PC-3 (cell line): ENCODE results near the gene CCSER1. TPM values are rescaled to one million over a fixed set of nuclear protein-coding genes. Genes with fewer than 3 reads are reported as not detected.

Source experiments
- ATAC-seq: fragments of 200-7000 bp; cut with Tn5 transposase; 2 replicates; pipeline ENCODE4 v1.9.1; 2020; ENCODE audit warnings: mild to moderate bottlenecking, moderate library complexity
- BruUV-seq: library from RNA; stranded (reverse); fragments of 400-500 nt; replicated peaks from 2 replicates; lab custom pipeline; 2021; lab: Mats Ljungman, UMichigan
- CTCF ChIA-PET: fragments of 300-600 bp; sonication (Branson Sonifier 250); formaldehyde crosslinking; loops from one replicate; lab custom pipeline; 2022; ENCODE audit warnings: antibody characterized with exemption; lab: Charles Lee
- POLR2A ChIA-PET: fragments of 300-600 bp; sonication (Branson Sonifier 250); formaldehyde crosslinking; loops from one replicate; lab custom pipeline; 2022; ENCODE audit warnings: antibody characterized with exemption; ENCODE audit not compliant: unreplicated experiment; lab: Charles Lee
- DNase-seq: peaks from one replicate; pipeline ENCODE4 v3.0.0-alpha.2; 2015
- H2AFZ ChIP-seq: fragments of 300-600 bp; sonication (generic); 2 replicates; pipeline ENCODE4 v1.6.0; 2016; ENCODE audit warnings: antibody characterized with exemption, low read length
- H3F3A ChIP-seq: fragments of 300-600 bp; sonication (generic); one replicate; pipeline ENCODE4 v1.6.0; 2017; ENCODE audit warnings: antibody characterized with exemption, low read length, control low read depth, mild to moderate bottlenecking; ENCODE audit not compliant: unreplicated experiment
- H3K27ac ChIP-seq: fragments of 300-600 bp; sonication (generic); 2 replicates; pipeline ENCODE4 v1.5.1; 2016; ENCODE audit warnings: mild to moderate bottlenecking, low read length
- H3K27me3 ChIP-seq: fragments of 300-600 bp; sonication (generic); 2 replicates; pipeline ENCODE4 v1.6.1; 2016; ENCODE audit warnings: low read length, mixed read lengths
- H3K36me3 ChIP-seq: fragments of 300-600 bp; sonication (generic); 2 replicates; pipeline ENCODE4 v1.6.1; 2016; ENCODE audit warnings: low read depth, mixed run types, low read length, mixed read lengths
- H3K4me1 ChIP-seq: fragments of 300-600 bp; sonication (generic); 2 replicates; pipeline ENCODE4 v1.5.1; 2016; ENCODE audit warnings: low read length; ENCODE audit not compliant: insufficient read depth
- H3K4me2 ChIP-seq: fragments of 300-600 bp; sonication (generic); 2 replicates; pipeline ENCODE4 v1.6.0; 2016; ENCODE audit warnings: low read length
- H3K4me3 ChIP-seq: fragments of 300-600 bp; sonication (generic); 2 replicates; pipeline ENCODE4 v1.5.1; 2016; ENCODE audit warnings: mild to moderate bottlenecking, low read length, mixed read lengths
- H3K79me2 ChIP-seq: fragments of 300-600 bp; sonication (generic); 2 replicates; pipeline ENCODE4 v1.6.1; 2017; ENCODE audit warnings: low read length, mixed read lengths
- H3K9ac ChIP-seq: fragments of 300-600 bp; sonication (generic); 2 replicates; pipeline ENCODE4 v1.6.0; 2016; ENCODE audit warnings: mild to moderate bottlenecking, low read length
- H3K9me2 ChIP-seq: fragments of 300-600 bp; sonication (generic); replicated peaks from 2 replicates; pipeline ENCODE4 v1.6.1; 2016; ENCODE audit warnings: mixed run types, low read length, mixed read lengths
- H3K9me3 ChIP-seq: fragments of 300-600 bp; sonication (generic); 2 replicates; pipeline ENCODE4 v1.6.1; 2016; ENCODE audit warnings: low read length, mixed read lengths
- H4K20me1 ChIP-seq: fragments of 300-600 bp; sonication (generic); 2 replicates; pipeline ENCODE4 v1.6.1; 2016; ENCODE audit warnings: low read length, mixed read lengths
- EZH2 ChIP-seq: fragments of 300-600 bp; sonication (generic); IDR thresholded peaks from one replicate; pipeline ENCODE4 v1.6.1; 2017; ENCODE audit warnings: antibody characterized with exemption, mild to moderate bottlenecking, low read length; ENCODE audit not compliant: unreplicated experiment
- EZH2phosphoT487 ChIP-seq: fragments of 300-600 bp; sonication (generic); IDR thresholded peaks from 2 replicates; pipeline ENCODE4 v1.6.1; 2018; ENCODE audit warnings: mild to moderate bottlenecking, antibody characterized with exemption, low read length, borderline replicate concordance
- intact Hi-C: fragments of 100-400 bp; cut with micrococcal nuclease; formaldehyde crosslinking; loops from 2 replicates; pipeline ENCODE4 v1.9.0; 2023
- total RNA-seq: library from RNA; depleted of rRNA; stranded (reverse); fragments of >200 nt; gene quantifications from 2 replicates; pipeline ENCODE4 v1.2.3, GENCODE V29; 2014
- TF ChIP-seq, protein P1 (sequence below): fragments of 300-600 bp; sonication (generic); conservative IDR thresholded peaks from 2 replicates; pipeline ENCODE4 v1.5.1; 2017; ENCODE audit warnings: antibody characterized with exemption, low read depth, mild to moderate bottlenecking, low read length

CCSER1 gene
- total RNA-seq, 1 experiment from 2014 or later = 6.0 TPM

DNA sequence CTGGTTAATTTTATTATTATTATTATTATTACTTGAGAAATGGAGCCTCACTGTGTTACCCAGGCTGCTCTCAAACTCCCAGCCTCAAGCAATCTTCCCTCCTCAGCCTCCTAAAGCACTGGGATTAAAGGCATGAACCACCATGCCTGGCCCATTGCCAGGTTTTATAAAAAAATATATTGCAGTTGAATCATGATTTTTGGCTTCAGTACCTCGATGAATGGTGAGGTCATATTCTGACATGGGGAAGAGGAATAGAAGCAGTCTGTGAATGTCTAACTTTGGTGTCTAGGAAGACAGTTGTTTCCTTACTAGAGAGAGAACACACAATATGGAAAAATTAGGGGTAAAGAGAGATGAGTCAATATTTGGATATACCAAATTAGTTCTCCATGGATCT, 32.0 kb downstream of the CCSER1 start:
- H4K20me1 ChIP-seq = no peaks in the 10 kb centered on the region
- DNase-seq (peak; percentile 81), ATAC-seq (peak; percentile 31)
- H3K4me2 ChIP-seq = 0 out of 2 replicates have a peak overlapping the region, but pooled peaks have one; percentile 34
- no peaks in the 10 kb centered on the region for H3K9me3 ChIP-seq
- no peaks in the 10 kb centered on the region for H3K9me2 ChIP-seq
- ChIA-PET POLR2A (no interaction called here), CTCF (no interaction called here)
- H3K36me3 ChIP-seq = no peaks in the 10 kb centered on the region
- H3K27me3 ChIP-seq = no peaks in the 10 kb centered on the region
- H3K4me1 ChIP-seq = peaks cover 9% of the 10 kb centered on the region
- TF ChIP-seq, protein P1, sequence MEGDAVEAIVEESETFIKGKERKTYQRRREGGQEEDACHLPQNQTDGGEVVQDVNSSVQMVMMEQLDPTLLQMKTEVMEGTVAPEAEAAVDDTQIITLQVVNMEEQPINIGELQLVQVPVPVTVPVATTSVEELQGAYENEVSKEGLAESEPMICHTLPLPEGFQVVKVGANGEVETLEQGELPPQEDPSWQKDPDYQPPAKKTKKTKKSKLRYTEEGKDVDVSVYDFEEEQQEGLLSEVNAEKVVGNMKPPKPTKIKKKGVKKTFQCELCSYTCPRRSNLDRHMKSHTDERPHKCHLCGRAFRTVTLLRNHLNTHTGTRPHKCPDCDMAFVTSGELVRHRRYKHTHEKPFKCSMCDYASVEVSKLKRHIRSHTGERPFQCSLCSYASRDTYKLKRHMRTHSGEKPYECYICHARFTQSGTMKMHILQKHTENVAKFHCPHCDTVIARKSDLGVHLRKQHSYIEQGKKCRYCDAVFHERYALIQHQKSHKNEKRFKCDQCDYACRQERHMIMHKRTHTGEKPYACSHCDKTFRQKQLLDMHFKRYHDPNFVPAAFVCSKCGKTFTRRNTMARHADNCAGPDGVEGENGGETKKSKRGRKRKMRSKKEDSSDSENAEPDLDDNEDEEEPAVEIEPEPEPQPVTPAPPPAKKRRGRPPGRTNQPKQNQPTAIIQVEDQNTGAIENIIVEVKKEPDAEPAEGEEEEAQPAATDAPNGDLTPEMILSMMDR = no peak
- TF ChIP-seq EZH2 (no peak), EZH2phosphoT487 (no peak)
- intact Hi-C loops = no loop called here
- no peak overlapping the region for H2AFZ ChIP-seq
- no peak overlapping the region for H3K27ac ChIP-seq
- no peak overlapping the region for H3K9ac ChIP-seq
- H3F3A ChIP-seq = no peaks in the 10 kb centered on the region
- no TSS peak for BruUV-seq
- no peaks in the 10 kb centered on the region for H3K79me2 ChIP-seq
- no peak overlapping the region for H3K4me3 ChIP-seq

DNA sequence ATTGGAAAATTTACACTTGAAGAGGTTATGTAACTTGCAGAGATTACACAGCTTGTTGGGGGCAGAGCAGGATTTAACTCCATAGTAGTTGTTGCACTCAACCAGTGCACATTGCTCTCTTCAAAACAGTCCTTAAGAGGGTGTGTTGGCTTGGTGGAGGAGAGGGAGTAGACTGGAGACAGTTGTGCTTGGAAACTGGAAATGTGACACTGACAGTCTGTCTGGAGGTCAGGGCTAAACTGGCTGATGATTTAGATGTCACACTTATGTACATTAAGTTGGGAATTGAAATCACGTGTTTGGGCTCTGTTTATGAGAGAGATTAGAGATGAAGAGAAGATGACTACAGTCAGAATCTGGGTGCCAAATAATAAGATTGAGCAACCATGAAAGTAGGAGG, 32.9 kb downstream of the CCSER1 start:
- CTCF ChIA-PET = no interaction called here
- Histone ChIP-seq H3F3A (no peaks in the 10 kb centered on the region), H3K4me1 (peaks cover 9% of the 10 kb centered on the region), H4K20me1 (no peaks in the 10 kb centered on the region), H3K4me3 (no peak overlapping the region), H3K9me2 (no peaks in the 10 kb centered on the region), H3K27ac (no peak overlapping the region), H2AFZ (no peak overlapping the region), H3K9ac (no peak overlapping the region), H3K36me3 (no peaks in the 10 kb centered on the region), H3K4me2 (no peak overlapping the region), H3K79me2 (no peaks in the 10 kb centered on the region), H3K27me3 (no peaks in the 10 kb centered on the region), H3K9me3 (no peaks in the 10 kb centered on the region)
- DNase-seq (no peak), ATAC-seq (no peak)
- intact Hi-C loops = no loop called here
- no TSS peak for BruUV-seq
- POLR2A ChIA-PET = no interaction called here
- TF ChIP-seq EZH2phosphoT487 = no peak
- TF ChIP-seq, protein P1 = no peak
- TF ChIP-seq EZH2 = no peak

DNA sequence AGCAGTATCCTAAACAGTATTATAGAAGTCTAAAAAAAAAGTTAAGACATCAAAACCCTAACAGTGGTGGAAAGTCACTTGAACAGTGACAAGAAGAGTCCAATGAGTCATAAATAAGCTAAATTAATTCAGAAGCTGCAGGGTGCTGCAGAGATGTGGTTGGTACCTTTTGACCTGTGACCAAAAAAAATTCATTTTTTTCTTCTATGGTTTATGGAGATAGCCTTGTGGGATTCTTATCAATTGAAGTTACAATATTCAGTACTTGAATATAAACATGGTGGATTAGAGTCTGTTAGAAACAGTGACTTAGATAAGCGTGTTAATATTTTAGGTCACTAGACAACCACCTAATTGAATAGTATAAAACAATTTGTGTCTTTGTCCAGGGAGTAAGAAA, 35.4 kb downstream of the CCSER1 start:
- no peaks in the 10 kb centered on the region for H4K20me1 ChIP-seq
- POLR2A ChIA-PET = no interaction called here
- no peaks in the 10 kb centered on the region for H3F3A ChIP-seq
- no peaks in the 10 kb centered on the region for H3K9me2 ChIP-seq
- no peaks in the 10 kb centered on the region for H3K9me3 ChIP-seq
- H3K36me3 ChIP-seq = no peaks in the 10 kb centered on the region
- no TSS peak for BruUV-seq
- no peak for DNase-seq
- no peak overlapping the region for H3K9ac ChIP-seq
- no peak for ATAC-seq
- H3K4me1 ChIP-seq = peaks cover 9% of the 10 kb centered on the region
- intact Hi-C loops = no loop called here
- CTCF ChIA-PET = no interaction called here
- H3K27me3 ChIP-seq = no peaks in the 10 kb centered on the region
- no peaks in the 10 kb centered on the region for H3K79me2 ChIP-seq
- no peak overlapping the region for H3K27ac ChIP-seq
- H3K4me2 ChIP-seq = no peak overlapping the region
- H2AFZ ChIP-seq = no peak overlapping the region
- H3K4me3 ChIP-seq = no peak overlapping the region
- no peak for TF ChIP-seq EZH2phosphoT487
- TF ChIP-seq, protein P1 = no peak
- TF ChIP-seq EZH2 = no peak
